IMR-90 (cell line): ENCODE measurements around the gene PRM3. TPM values are rescaled to one million over a fixed set of nuclear protein-coding genes. Genes with fewer than 3 reads are reported as not detected.

Source experiments
- ATAC-seq: fragments of 200-7000 bp; cut with Tn5 transposase; 2 replicates; pipeline ENCODE4 v1.9.1; 2020; ENCODE audit warnings: low read depth, mild to moderate bottlenecking, moderate library complexity
- BruUV-seq: library from RNA; stranded (reverse); fragments of 400-500 nt; replicated peaks from 2 replicates; lab custom pipeline; 2021; lab: Mats Ljungman, UMichigan
- CTCF ChIA-PET: fragments of 300-600 bp; formaldehyde crosslinking; extraction: SDS; loops from one replicate; lab custom pipeline; 2021; ENCODE audit warnings: antibody characterized with exemption; lab: Yijun Ruan, JAX
- POLR2A ChIA-PET: fragments of 300-600 bp; sonication (Branson Sonifier 250); formaldehyde crosslinking; loops from one replicate; lab custom pipeline; 2022; ENCODE audit warnings: antibody characterized with exemption; ENCODE audit not compliant: unreplicated experiment; lab: Charles Lee
- DNase-seq: peaks from one replicate; pipeline ENCODE4 v3.0.0; 2013
- H2AFZ ChIP-seq: replicated peaks from 2 replicates; pipeline ENCODE3; 2013; ENCODE audit warnings: low read length, mild to moderate bottlenecking; ENCODE audit not compliant: poor library complexity
- H2AK5ac ChIP-seq: 2 replicates; pipeline ENCODE4 v1.6.1; 2013; ENCODE audit warnings: low read depth, low read length, inconsistent platforms
- H2AK9ac ChIP-seq: replicated peaks from 2 replicates; pipeline ENCODE3; 2013; ENCODE audit warnings: mild to moderate bottlenecking, low read depth, low read length, moderate library complexity; ENCODE audit not compliant: poor library complexity
- H2BK120ac ChIP-seq: 2 replicates; pipeline ENCODE4 v1.6.1; 2013; ENCODE audit warnings: low read depth, low read length, inconsistent platforms
- H2BK15ac ChIP-seq: 3 replicates; pipeline ENCODE4 v1.6.1; 2013; ENCODE audit warnings: low read depth, low read length, inconsistent platforms
- H2BK20ac ChIP-seq: 2 replicates; pipeline ENCODE4 v1.6.1; 2013; ENCODE audit warnings: low read depth, mild to moderate bottlenecking, inconsistent platforms, low read length, moderate library complexity
- H2BK5ac ChIP-seq: 2 replicates; pipeline ENCODE4 v1.6.1; 2013; ENCODE audit warnings: mild to moderate bottlenecking, low read depth, low read length, inconsistent platforms; ENCODE audit not compliant: poor library complexity, severe bottlenecking
- H3K14ac ChIP-seq: replicated peaks from 2 replicates; pipeline ENCODE4 v1.6.1; 2013; ENCODE audit warnings: low read depth, low read length, inconsistent platforms
- H3K18ac ChIP-seq: 2 replicates; pipeline ENCODE4 v1.6.1; 2013; ENCODE audit warnings: low read depth, low read length, control low read depth
- H3K23ac ChIP-seq: 2 replicates; pipeline ENCODE4 v1.6.1; 2013; ENCODE audit warnings: low read depth, low read length, inconsistent platforms
- H3K27ac ChIP-seq: 2 replicates; pipeline ENCODE4 v1.5.1; 2013; ENCODE audit warnings: mild to moderate bottlenecking, control low read depth, low read length; ENCODE audit not compliant: insufficient read depth
- H3K27me3 ChIP-seq: 2 replicates; pipeline ENCODE4 v1.6.1; 2013; ENCODE audit warnings: low read length; ENCODE audit not compliant: control insufficient read depth, insufficient read depth
- H3K36me3 ChIP-seq: 2 replicates; pipeline ENCODE4 v1.6.1; 2013; ENCODE audit warnings: low read length, mixed read lengths; ENCODE audit not compliant: control insufficient read depth, insufficient read depth
- H3K4ac ChIP-seq: 2 replicates; pipeline ENCODE4 v1.6.1; 2013; ENCODE audit warnings: low read depth, low read length, inconsistent platforms
- H3K4me1 ChIP-seq: 2 replicates; pipeline ENCODE4 v1.6.1; 2013; ENCODE audit warnings: low read length, mixed read lengths; ENCODE audit not compliant: control insufficient read depth, insufficient read depth
- H3K4me2 ChIP-seq: 2 replicates; pipeline ENCODE4 v1.6.1; 2013; ENCODE audit warnings: low read depth, mild to moderate bottlenecking, control low read depth, low read length, moderate library complexity
- H3K4me3 ChIP-seq: 2 replicates; pipeline ENCODE4 v1.5.1; 2013; ENCODE audit warnings: low read depth, mild to moderate bottlenecking, control low read depth, low read length, moderate library complexity; ENCODE audit not compliant: insufficient read depth
- H3K56ac ChIP-seq: 2 replicates; pipeline ENCODE4 v1.6.1; 2013; ENCODE audit warnings: low read length, inconsistent platforms; ENCODE audit not compliant: insufficient read depth; ENCODE audit errors: extremely low read depth
- H3K79me1 ChIP-seq, 2 experiments: 2 replicates each; pipeline ENCODE4 v1.6.1; 2013; ENCODE audit warnings: low read length in 2 of 2, inconsistent platforms in 1 of 2, low read depth in 1 of 2
- H3K9ac ChIP-seq: 2 replicates; pipeline ENCODE4 v1.6.1; 2013; ENCODE audit warnings: low read depth, low read length, control low read depth
- H3K9me1 ChIP-seq: 2 replicates; pipeline ENCODE4 v1.6.1; 2013; ENCODE audit warnings: low read length, inconsistent platforms; ENCODE audit not compliant: insufficient read depth
- H3K9me3 ChIP-seq: 2 replicates; pipeline ENCODE4 v1.6.1; 2013; ENCODE audit warnings: low read length; ENCODE audit not compliant: control insufficient read depth, insufficient read depth
- H4K20me1 ChIP-seq: 2 replicates; pipeline ENCODE4 v1.6.1; 2013; ENCODE audit warnings: low read length, inconsistent platforms; ENCODE audit not compliant: insufficient read depth
- H4K5ac ChIP-seq: 2 replicates; pipeline ENCODE4 v1.6.1; 2013; ENCODE audit warnings: mild to moderate bottlenecking, low read depth, low read length, control low read depth
- H4K8ac ChIP-seq, 2 experiments: 2 replicates each; pipeline ENCODE4 v1.6.1; 2013; ENCODE audit warnings: low read depth in 2 of 2, low read length in 2 of 2, control low read depth in 1 of 2, inconsistent platforms in 1 of 2
- H4K91ac ChIP-seq: 2 replicates; pipeline ENCODE4 v1.6.1; 2013; ENCODE audit warnings: low read depth, low read length, inconsistent platforms; ENCODE audit not compliant: insufficient read depth
- MXI1 ChIP-seq: IDR thresholded peaks from 2 replicates; pipeline ENCODE4 v1.6.1; 2012; ENCODE audit warnings: low read depth, mild to moderate bottlenecking, low read length, moderate library complexity, borderline replicate concordance
- POLR2A ChIP-seq: IDR thresholded peaks from 2 replicates; pipeline ENCODE4 v1.6.1; 2012; ENCODE audit warnings: mild to moderate bottlenecking, low read depth, low read length
- RAD21 ChIP-seq: IDR thresholded peaks from 2 replicates; pipeline ENCODE4 v1.6.1; 2012; ENCODE audit warnings: low read length, improper control_type of control experiment
- RCOR1 ChIP-seq: IDR thresholded peaks from 2 replicates; pipeline ENCODE4 v1.6.1; 2012; ENCODE audit warnings: mild to moderate bottlenecking, low read length, improper control_type of control experiment; ENCODE audit not compliant: insufficient replicate concordance
- WGBS, 2 experiments: methylation state at CpG; one replicate each; pipeline versions ENCODE4 v1.1.5 to v1.1.7; 2013; ENCODE audit warnings: missing lambda C conversion rate in 2 of 2; ENCODE audit not compliant: insufficient read length in 1 of 2; ENCODE audit errors: extremely low coverage in 2 of 2; 5-methylcytosine and 5-hydroxymethylcytosine counted together
- dilution Hi-C: fragments of 300-500 bp; cut with HindIII; formaldehyde crosslinking; loops from one replicate; pipeline ENCODE4 v1.14.3; 2018; ENCODE audit warnings: low sequenced_read_pairs; ENCODE audit not compliant: unreplicated experiment
- in situ Hi-C: fragments of 300-500 bp; cut with MboI; formaldehyde crosslinking; loops from 3 replicates; pipeline ENCODE4 v1.14.3; 2019; ENCODE audit warnings: low sequenced_read_pairs, inconsistent platforms, mixed read lengths
- intact Hi-C: fragments of 100-400 bp; cut with micrococcal nuclease; formaldehyde crosslinking; loops from 2 replicates; pipeline ENCODE4 v1.10.0; 2022
- polyA plus RNA-seq, 3 experiments: library from polyadenylated mRNA; depleted of rRNA; stranded (reverse); fragments of >200 nt; gene quantifications; 2 replicates each; pipeline ENCODE4 v1.2.3, GENCODE V29; 2012; ENCODE audit warnings: low replicate concordance in 1 of 3
- total RNA-seq: library from RNA; depleted of rRNA; stranded (reverse); fragments of >200 nt; gene quantifications from 2 replicates; pipeline ENCODE4 v1.2.3, GENCODE V29; 2012

The PRM3 gene
- total and polyA plus RNA-seq, 2 of the 4 experiments (the other 2 are of a cell fraction): not detected

GRCh38 chr16:11265124-11265523 lies 8.3 kb downstream of the PRM3 start:
- WGBS, 2 experiments: 100% methylated on average over 4 of the region's 7 CpGs; no CpG with 5 or more reads in 1 of the 2 experiments
- no peak overlapping the region; the same call in 1 of the 2 replicates for H3K4ac ChIP-seq

More at GRCh38 chr16:11265124-11265523, 8.3 kb downstream of the PRM3 start:
- TF ChIP-seq RAD21 (no peak), POLR2A (no peak), MXI1 (no peak), RCOR1 (no peak)
- H2AK9ac ChIP-seq: no peak overlapping the region
- H3K27me3 ChIP-seq: peaks cover 16% of the 10 kb centered on the region
- no peaks in the 10 kb centered on the region for H3K79me1 ChIP-seq
- in situ Hi-C loops: no loop called here
- H3K27ac ChIP-seq: no peak overlapping the region
- H2BK5ac ChIP-seq: no peak overlapping the region
- H2AK5ac ChIP-seq: peak overlapping the region; percentile 9; the same call in 1 of the 2 replicates
- H3K9ac ChIP-seq: no peak overlapping the region
- BruUV-seq: no TSS peak
- no peaks in the 10 kb centered on the region for H3K9me1 ChIP-seq
- H2BK15ac ChIP-seq: no peak overlapping the region
- no peaks in the 10 kb centered on the region for H4K20me1 ChIP-seq
- POLR2A ChIA-PET: no interaction called here
- H2BK20ac ChIP-seq: no peak overlapping the region
- no peak overlapping the region for H3K4me3 ChIP-seq
- dilution Hi-C loops: no loop called here
- intact Hi-C loops: no loop called here
- no peak overlapping the region for H3K56ac ChIP-seq
- CTCF ChIA-PET: no interaction called here
- no peak for ATAC-seq
- no peaks in the 10 kb centered on the region for H3K9me3 ChIP-seq
- no peaks in the 10 kb centered on the region for H3K4me1 ChIP-seq
- H4K91ac ChIP-seq: no peak overlapping the region
- no peak overlapping the region for H3K18ac ChIP-seq
- no peak overlapping the region for H2BK120ac ChIP-seq
- H4K8ac ChIP-seq: no peak overlapping the region
- no peak overlapping the region for H3K23ac ChIP-seq
- no peaks in the 10 kb centered on the region for H3K36me3 ChIP-seq
- no peak overlapping the region for H2AFZ ChIP-seq
- DNase-seq: no peak
- no peak overlapping the region for H3K14ac ChIP-seq
- H3K4me2 ChIP-seq: no peak overlapping the region
- no peak overlapping the region for H4K5ac ChIP-seq
